Chondrocyte (in vitro differentiated cells): ENCODE results near the gene C1QL2. TPM values are rescaled to one million over a fixed set of nuclear protein-coding genes. Genes with fewer than 3 reads are reported as not detected.

ENCODE experiments used
- DNase-seq: peaks from one replicate; pipeline ENCODE4 v3.0.0; 2021; ENCODE audit warnings: mixed read lengths, low spot score
- H3K27ac Mint-ChIP-seq: one replicate; pipeline ENCODE4 v1.8.0; 2021; ENCODE audit warnings: mild to moderate bottlenecking, moderate library complexity, mixed read lengths; ENCODE audit not compliant: unreplicated experiment
- H3K27me3 Mint-ChIP-seq: 2 replicates; pipeline ENCODE4 v1.8.0; 2021; ENCODE audit warnings: low read depth, mixed read lengths
- H3K36me3 Mint-ChIP-seq: 2 replicates; pipeline ENCODE4 v1.8.0; 2021; ENCODE audit warnings: low read depth, mixed read lengths
- H3K4me1 Mint-ChIP-seq: 2 replicates; pipeline ENCODE4 v1.8.0; 2021; ENCODE audit warnings: low read depth, mild to moderate bottlenecking, mixed read lengths
- H3K4me3 Mint-ChIP-seq: one replicate; pipeline ENCODE4 v1.8.0; 2021; ENCODE audit warnings: mild to moderate bottlenecking, moderate library complexity, mixed read lengths; ENCODE audit not compliant: unreplicated experiment
- H3K9me3 Mint-ChIP-seq: 2 replicates; pipeline ENCODE4 v1.8.0; 2021; ENCODE audit warnings: low read depth, mixed read lengths
- total RNA-seq: library from RNA; stranded (reverse); gene quantifications from 3 replicates; pipeline ENCODE4 v1.2.1, GENCODE V29; 2021
- TF ChIP-seq, protein P1 (sequence below): fragments of 200-600 bp; sonication (generic); IDR thresholded peaks from 2 replicates; pipeline ENCODE4 v1.5.0; 2021; ENCODE audit warnings: antibody characterized with exemption, mild to moderate bottlenecking, moderate library complexity

C1QL2 gene
- total RNA-seq, 1 donor from 2014 or later, result not detected

DNA sequence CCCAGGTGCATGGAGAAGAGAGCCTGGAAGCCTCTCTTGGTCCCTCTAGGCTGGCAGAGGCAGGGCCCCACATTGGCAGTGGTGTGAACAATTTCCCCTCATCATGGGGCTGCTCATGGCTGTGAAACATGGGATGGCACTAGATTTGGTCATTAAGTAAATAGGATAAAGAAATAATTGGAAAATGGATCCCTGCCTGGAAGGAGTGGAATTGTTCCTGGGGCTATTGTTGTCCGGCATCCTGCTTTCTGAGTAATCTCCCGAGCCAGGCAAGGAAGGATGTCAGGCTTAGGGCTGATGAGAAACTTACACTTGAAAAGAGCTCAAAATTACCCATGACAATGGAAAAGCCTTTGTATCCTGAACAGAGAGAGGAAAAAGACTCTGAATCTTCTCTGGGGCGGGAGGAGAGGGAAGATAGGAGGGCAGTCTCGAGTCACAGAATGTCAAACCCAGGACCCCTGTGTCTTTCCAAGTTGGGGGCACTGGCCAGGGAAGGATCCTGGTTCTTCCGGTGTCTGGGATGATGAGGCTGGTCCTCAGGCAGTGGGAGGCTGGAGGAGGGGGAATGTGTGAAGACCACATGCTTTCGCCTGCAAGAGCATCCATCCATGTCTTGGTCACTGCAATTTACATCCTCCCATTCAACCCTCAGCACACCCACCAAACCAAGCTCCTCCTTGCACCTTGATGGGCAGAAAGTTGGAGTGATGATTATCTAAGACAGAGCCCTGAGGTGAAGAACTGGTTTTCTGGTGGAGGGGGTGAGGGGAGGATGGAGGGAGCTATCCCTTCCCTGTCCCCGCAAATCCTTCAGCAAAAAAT, 38.0 kb upstream of the C1QL2 start:
- Mint-ChIP-seq H3K36me3 (no peaks in the 10 kb centered on the region), H3K9me3 (no peaks in the 10 kb centered on the region), H3K4me3 (no peak overlapping the region), H3K27me3 (peaks cover 25% of the 10 kb centered on the region), H3K4me1 (peaks cover 9% of the 10 kb centered on the region), H3K27ac (no peak overlapping the region)
- TF ChIP-seq, protein P1, sequence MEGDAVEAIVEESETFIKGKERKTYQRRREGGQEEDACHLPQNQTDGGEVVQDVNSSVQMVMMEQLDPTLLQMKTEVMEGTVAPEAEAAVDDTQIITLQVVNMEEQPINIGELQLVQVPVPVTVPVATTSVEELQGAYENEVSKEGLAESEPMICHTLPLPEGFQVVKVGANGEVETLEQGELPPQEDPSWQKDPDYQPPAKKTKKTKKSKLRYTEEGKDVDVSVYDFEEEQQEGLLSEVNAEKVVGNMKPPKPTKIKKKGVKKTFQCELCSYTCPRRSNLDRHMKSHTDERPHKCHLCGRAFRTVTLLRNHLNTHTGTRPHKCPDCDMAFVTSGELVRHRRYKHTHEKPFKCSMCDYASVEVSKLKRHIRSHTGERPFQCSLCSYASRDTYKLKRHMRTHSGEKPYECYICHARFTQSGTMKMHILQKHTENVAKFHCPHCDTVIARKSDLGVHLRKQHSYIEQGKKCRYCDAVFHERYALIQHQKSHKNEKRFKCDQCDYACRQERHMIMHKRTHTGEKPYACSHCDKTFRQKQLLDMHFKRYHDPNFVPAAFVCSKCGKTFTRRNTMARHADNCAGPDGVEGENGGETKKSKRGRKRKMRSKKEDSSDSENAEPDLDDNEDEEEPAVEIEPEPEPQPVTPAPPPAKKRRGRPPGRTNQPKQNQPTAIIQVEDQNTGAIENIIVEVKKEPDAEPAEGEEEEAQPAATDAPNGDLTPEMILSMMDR, result no peak
- no peak for DNase-seq

DNA sequence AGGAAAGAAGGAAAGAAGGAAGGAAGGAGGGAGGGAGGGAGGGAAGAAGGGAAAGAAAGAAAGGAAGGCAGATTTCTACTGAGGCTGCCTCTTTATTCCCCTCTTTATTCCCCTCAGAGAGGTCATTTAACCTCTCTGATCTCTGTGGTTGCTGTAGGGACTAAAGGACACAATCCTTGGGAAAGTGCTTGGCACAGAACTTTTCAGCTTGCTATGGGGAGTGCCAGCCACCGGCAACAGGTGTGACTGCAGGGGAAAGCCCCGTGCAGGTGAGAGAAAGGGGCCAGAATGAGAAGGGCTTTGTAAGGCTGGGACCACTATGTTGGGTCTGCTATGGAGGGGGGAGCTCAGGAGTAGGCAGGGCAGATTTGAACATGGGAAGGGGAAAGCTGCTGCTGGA, 37.3 kb upstream of the C1QL2 start:
- DNase-seq, result no peak
- TF ChIP-seq, protein P1, result no peak
- Mint-ChIP-seq H3K27me3 (peaks cover 25% of the 10 kb centered on the region), H3K36me3 (no peaks in the 10 kb centered on the region), H3K4me1 (peaks cover 9% of the 10 kb centered on the region), H3K9me3 (no peaks in the 10 kb centered on the region), H3K27ac (no peak overlapping the region), H3K4me3 (no peak overlapping the region)

DNA sequence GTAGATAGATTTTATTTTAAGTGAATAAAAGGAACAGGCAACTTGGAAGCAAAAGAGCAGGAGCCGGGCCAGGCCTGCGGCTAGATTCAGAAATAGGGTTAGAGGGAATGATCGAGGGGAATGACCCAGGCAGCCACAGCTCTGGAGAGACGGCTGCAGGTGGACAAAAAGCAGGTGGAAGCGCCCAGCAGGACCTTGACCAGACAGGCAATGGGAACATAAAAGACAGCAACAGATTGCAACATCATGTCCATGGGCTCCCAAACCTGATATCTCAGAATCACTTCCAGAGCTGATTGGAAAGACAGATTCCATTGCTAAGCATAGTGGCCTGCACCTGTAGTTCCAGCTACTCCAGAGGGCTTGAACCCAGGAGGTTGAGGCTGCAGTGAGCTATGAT, 36.5 kb upstream of the C1QL2 start:
- TF ChIP-seq, protein P1, result no peak
- H3K36me3 Mint-ChIP-seq, result no peaks in the 10 kb centered on the region
- DNase-seq, result no peak
- H3K27ac Mint-ChIP-seq, result no peak overlapping the region
- H3K27me3 Mint-ChIP-seq, result peaks cover 24% of the 10 kb centered on the region
- no peaks in the 10 kb centered on the region for H3K9me3 Mint-ChIP-seq
- peaks cover 9% of the 10 kb centered on the region for H3K4me1 Mint-ChIP-seq
- H3K4me3 Mint-ChIP-seq, result no peak overlapping the region

DNA sequence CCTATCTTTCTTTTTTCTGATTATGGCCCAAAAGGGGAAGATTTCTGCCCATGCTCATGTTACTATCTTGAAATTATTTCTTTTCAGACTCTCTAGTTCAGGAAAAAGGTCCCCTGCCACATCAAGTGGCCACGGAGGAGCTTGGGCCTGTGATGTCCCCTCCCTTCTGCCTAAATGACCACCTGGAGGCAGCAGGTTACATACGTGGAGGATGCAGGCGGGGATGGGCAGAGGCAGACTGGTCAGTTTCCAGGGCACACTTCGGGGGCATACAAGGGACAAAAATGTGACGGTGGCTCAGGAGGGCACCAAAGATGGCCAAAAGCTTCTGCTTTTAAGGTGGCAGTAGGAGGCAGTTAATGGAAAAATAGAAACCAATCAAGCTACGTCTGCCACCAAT, 34.3 kb upstream of the C1QL2 start:
- H3K9me3 Mint-ChIP-seq, result no peaks in the 10 kb centered on the region
- no peak overlapping the region for H3K4me3 Mint-ChIP-seq
- DNase-seq, result no peak
- TF ChIP-seq, protein P1, result no peak
- H3K27me3 Mint-ChIP-seq, result peaks cover 22% of the 10 kb centered on the region
- H3K4me1 Mint-ChIP-seq, result no peaks in the 10 kb centered on the region
- H3K36me3 Mint-ChIP-seq, result no peaks in the 10 kb centered on the region
- H3K27ac Mint-ChIP-seq, result no peak overlapping the region

DNA sequence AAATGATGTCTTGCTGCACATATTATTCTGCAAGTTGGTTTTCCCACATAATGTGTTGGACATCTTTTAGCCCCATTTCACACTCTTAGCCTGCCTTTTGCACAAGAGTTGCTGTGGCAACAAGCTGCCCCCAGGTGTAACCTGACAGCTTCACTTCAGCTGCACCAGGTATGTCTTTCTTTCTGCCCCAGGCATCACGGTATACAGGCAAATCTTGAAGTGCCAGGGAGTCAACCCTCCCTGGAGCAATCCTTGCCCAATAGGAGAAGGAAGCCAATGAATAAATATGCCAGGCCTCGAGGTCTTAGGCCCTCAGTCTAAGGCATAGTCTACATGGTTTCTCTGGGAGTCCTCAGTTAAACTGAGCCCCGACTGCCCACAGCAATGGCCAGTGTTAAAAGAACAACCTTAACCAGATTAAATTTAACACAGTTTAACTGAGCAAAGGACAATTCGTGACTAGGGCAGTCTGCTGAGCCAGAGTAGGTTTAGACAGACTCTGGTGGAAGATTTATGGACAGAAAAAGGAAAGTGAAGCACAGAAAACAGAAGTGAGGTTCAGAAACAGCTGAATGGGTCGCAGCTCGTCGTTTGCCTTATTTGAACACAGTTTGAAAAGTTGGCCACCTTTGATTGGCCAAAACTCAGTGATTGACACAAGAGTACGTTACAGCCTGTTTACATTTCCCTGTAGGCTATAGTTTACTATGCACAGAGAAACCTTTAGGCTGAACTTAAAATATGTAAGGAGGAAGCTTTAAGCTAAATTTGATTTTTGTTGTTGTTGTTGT, 32.0 kb upstream of the C1QL2 start:
- H3K36me3 Mint-ChIP-seq, result no peaks in the 10 kb centered on the region
- peaks cover 15% of the 10 kb centered on the region for H3K27me3 Mint-ChIP-seq
- H3K4me3 Mint-ChIP-seq, result no peak overlapping the region
- no peak overlapping the region for H3K27ac Mint-ChIP-seq
- H3K4me1 Mint-ChIP-seq, result no peaks in the 10 kb centered on the region
- DNase-seq, result no peak
- TF ChIP-seq, protein P1, result no peak
- no peaks in the 10 kb centered on the region for H3K9me3 Mint-ChIP-seq
